GM18907 (cell line): ENCODE results near the gene MTG2.
A peak's percentile ranks its signal among the peaks of the same experiment; 100 is the strongest.

Source experiments
- ATAC-seq: cut with Tn5 transposase; IDR thresholded peaks from one replicate; pipeline ENCODE4 v1.9.1; 2021; ENCODE audit warnings: mild to moderate bottlenecking, moderate library complexity; ENCODE audit not compliant: unreplicated experiment

Gene MTG2

GRCh38 chr20:62182469-62183425 lies at the start of gene MTG2:
TSS of gene MTG2 (plus strand) at chr20:62183028. CDS start at chr20:62193421, 10,393 bp downstream.
- ATAC-seq: peak; percentile 88

- ATAC-seq: no peak
Measured at GRCh38 chr20:62133051-62133845, 49.6 kb upstream of the MTG2 start.

GRCh38 chr20:62133864-62134263 lies 49.0 kb upstream of the MTG2 start:
- no peak for ATAC-seq

- no peak for ATAC-seq
Measured at GRCh38 chr20:62134735-62135231, 48.0 kb upstream of the MTG2 start.

- ATAC-seq: no peak
Measured at GRCh38 chr20:62135573-62136266, 47.1 kb upstream of the MTG2 start.

- no peak for ATAC-seq
Measured at GRCh38 chr20:62136283-62137091, 46.3 kb upstream of the MTG2 start.

- no peak for ATAC-seq
Measured at GRCh38 chr20:62137092-62137384, 45.8 kb upstream of the MTG2 start.

GRCh38 chr20:62137478-62138203 lies 45.2 kb upstream of the MTG2 start:
- ATAC-seq: no peak

GRCh38 chr20:62138204-62138543 lies 44.7 kb upstream of the MTG2 start:
- ATAC-seq: no peak

GRCh38 chr20:62138912-62139311 lies 43.9 kb upstream of the MTG2 start:
- no peak for ATAC-seq

- ATAC-seq: no peak
Measured at GRCh38 chr20:62139636-62140035, 43.2 kb upstream of the MTG2 start.

GRCh38 chr20:62141043-62141396 lies 41.8 kb upstream of the MTG2 start:
- no peak for ATAC-seq

GRCh38 chr20:62141397-62142251 lies 41.2 kb upstream of the MTG2 start:
- no peak for ATAC-seq

- ATAC-seq: peak; percentile 28
Measured at GRCh38 chr20:62142252-62143080, 40.4 kb upstream of the MTG2 start.

GRCh38 chr20:62143081-62143956 lies 39.5 kb upstream of the MTG2 start, which contains the start of the genes PSMA7 and SS18L1:
TSS of gene PSMA7 (minus strand) at chr20:62143394. CDS start at chr20:62143303, 91 bp downstream.
TSS of gene SS18L1 (plus strand) at chr20:62143769. CDS start at chr20:62143821, 52 bp downstream.
- ATAC-seq: peak; percentile 75

- ATAC-seq: peak; percentile 21
Measured at GRCh38 chr20:62143957-62144825, 38.6 kb upstream of the MTG2 start.
